ENCODE data around the gene PLCL1.

The PLCL1 gene

GRCh38 chr2:197890168-197890567 lies 85.8 kb downstream of the PLCL1 start:
- no peak for DNase-seq

GRCh38 chr2:197891897-197892442 lies 87.6 kb downstream of the PLCL1 start:
- no peak for DNase-seq

GRCh38 chr2:197893403-197894177 lies 89.2 kb downstream of the PLCL1 start:
- no peak for DNase-seq

- no peak for DNase-seq
Measured at GRCh38 chr2:197894751-197895274, 90.4 kb downstream of the PLCL1 start.

GRCh38 chr2:197897960-197898678 lies 93.7 kb downstream of the PLCL1 start:
- DNase-seq: no peak

GRCh38 chr2:197904446-197904845 lies 100.1 kb downstream of the PLCL1 start:
- no peak for DNase-seq

GRCh38 chr2:197908156-197908555 lies 103.8 kb downstream of the PLCL1 start:
- DNase-seq: no peak

- DNase-seq: no peak
Measured at GRCh38 chr2:197908990-197909776, 104.8 kb downstream of the PLCL1 start.

- no peak for DNase-seq
Measured at GRCh38 chr2:197911667-197912066, 107.3 kb downstream of the PLCL1 start.

GRCh38 chr2:197913084-197913483 lies 108.7 kb downstream of the PLCL1 start:
- no peak for DNase-seq

- no peak for DNase-seq
Measured at GRCh38 chr2:197914778-197915177, 110.4 kb downstream of the PLCL1 start.

- no peak for DNase-seq
Measured at GRCh38 chr2:197915548-197916265, 111.3 kb downstream of the PLCL1 start.

- no peak for DNase-seq
Measured at GRCh38 chr2:197919487-197919886, 115.1 kb downstream of the PLCL1 start.

GRCh38 chr2:197920088-197920487 lies 115.7 kb downstream of the PLCL1 start:
- no peak for DNase-seq

GRCh38 chr2:197920592-197921201 lies 116.3 kb downstream of the PLCL1 start:
- DNase-seq: no peak

- no peak for DNase-seq
Measured at GRCh38 chr2:197924483-197924882, 120.1 kb downstream of the PLCL1 start.

- no peak for DNase-seq
Measured at GRCh38 chr2:197925204-197925603, 120.8 kb downstream of the PLCL1 start.

- no peak for DNase-seq
Measured at GRCh38 chr2:197925976-197926375, 121.6 kb downstream of the PLCL1 start.

GRCh38 chr2:197926673-197927072 lies 122.3 kb downstream of the PLCL1 start:
- no peak for DNase-seq

GRCh38 chr2:197927994-197928393 lies 123.6 kb downstream of the PLCL1 start:
- no peak for DNase-seq

GRCh38 chr2:197929008-197929885 lies 124.9 kb downstream of the PLCL1 start:
- DNase-seq: no peak

Measured in CD4-positive, alpha-beta T cell treated with Interferon gamma for 1 hour (primary cell).